ENCODE results near the gene APIP.
"Not testable (repeated sequence)": the region's sequence is repeated elsewhere in the genome, so short reads cannot be mapped to it uniquely, and the experiment has no call there.

Gene APIP

GRCh38 chr11:34924714-34925113 is 8.5 kb upstream of the APIP start:
- DNase-seq, result no peak

GRCh38 chr11:34921156-34921555 is 5.0 kb upstream of the APIP start:
- no peak for DNase-seq

GRCh38 chr11:34916843-34917770 is 928 bp upstream of the APIP start:
- no peak for DNase-seq

GRCh38 chr11:34915136-34916014 is 804 bp downstream of the APIP start:
- DNase-seq, result no peak

DNA sequence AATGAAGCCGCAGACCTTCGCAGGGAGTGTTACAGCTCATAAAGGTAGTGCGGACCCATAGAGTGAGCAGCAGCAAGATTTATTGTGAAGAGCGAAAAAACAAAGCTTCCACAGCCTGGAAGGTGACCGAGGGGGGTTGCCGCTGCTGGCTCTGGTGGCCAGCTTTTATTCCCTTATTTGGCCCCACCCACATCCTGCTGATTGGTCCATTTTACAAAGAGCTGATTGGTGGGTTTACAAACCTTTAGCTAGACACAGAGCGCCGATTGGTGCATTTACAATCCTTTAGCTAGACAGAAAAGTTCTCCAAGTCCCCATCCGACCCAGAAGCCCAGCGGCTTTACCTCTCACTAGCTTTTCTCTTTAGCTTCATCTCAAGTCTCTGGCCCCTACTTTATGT is 2.6 kb downstream of the APIP start:
- not testable (repeated sequence) for DNase-seq

DNA sequence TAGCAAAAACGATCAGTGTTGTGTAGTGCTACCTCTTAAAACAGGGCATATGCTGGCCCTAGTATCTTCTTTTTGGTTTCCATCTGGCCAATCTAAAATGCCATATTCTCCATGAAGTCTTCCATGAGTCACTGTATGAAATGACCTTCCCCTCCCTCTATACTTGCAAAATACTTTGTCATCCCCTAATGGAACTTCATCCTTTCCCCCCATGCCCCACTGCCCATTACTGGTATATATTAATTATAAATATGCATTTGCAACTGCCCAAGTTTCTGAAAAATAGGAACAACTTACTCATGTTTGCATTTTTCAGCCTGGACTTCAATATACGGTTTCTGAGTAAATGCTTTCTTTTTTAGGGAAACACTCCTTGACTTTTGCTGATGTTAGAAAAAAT is 4.5 kb downstream of the APIP start:
- no peak for DNase-seq

- no peak for DNase-seq
Measured at GRCh38 chr11:34910817-34911216, 5.4 kb downstream of the APIP start.

- no peak for DNase-seq
Measured at GRCh38 chr11:34909955-34910354, 6.2 kb downstream of the APIP start.

DNA sequence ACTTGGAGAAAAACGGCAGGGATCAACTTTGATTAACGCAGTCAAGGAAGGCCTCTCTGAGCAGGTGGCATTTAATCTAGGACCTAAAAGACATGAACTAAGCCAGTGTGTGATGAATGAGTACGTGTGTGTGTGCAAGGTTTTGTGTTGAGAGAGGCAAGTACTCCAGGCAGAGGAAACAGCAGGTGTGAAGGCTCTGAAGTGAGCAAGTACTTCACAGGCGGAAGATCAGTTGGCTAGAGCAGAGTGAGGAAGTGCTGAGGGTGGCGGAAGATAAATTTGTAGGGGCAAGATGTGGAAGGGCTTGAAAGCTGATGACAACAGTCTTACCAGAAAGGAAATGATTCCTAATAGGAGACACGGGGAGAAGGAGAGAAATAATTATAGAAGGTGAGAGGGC is 6.8 kb downstream of the APIP start:
- DNase-seq, result no peak

DNA sequence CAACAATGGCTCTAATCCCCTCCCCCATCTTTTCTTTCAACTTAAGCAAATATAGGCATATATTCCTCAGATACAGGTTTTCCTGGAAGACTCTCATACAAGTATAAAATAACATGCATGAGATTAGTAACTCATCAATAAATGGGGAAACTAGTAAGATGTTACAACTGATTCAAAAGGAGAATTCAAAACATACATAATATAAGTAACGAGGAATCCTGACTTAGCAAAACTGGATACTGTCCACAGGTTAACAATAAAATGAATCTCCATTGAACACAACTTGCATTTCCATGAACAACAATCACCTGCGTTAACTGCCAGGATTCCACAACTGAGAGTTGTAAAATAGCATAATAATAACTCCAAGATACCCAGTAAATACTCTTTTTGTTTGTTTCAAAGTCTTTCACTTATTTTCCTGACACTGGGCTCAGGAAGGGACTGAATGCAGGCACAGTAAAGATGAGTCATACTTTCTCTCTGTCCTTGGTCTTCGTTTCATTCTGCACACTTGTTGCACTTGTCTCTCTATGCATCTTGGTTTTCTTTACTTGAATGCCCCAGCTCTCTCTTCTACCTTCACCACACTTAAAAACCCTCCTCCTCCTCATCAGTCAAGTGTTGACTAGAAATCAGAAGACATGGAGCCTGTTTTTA is 8.1 kb downstream of the APIP start:
- DNase-seq, result no peak

GRCh38 chr11:34905666-34906065 is 10.5 kb downstream of the APIP start:
- DNase-seq, result no peak

GRCh38 chr11:34904421-34904955 is 11.7 kb downstream of the APIP start:
- no peak for DNase-seq

DNA sequence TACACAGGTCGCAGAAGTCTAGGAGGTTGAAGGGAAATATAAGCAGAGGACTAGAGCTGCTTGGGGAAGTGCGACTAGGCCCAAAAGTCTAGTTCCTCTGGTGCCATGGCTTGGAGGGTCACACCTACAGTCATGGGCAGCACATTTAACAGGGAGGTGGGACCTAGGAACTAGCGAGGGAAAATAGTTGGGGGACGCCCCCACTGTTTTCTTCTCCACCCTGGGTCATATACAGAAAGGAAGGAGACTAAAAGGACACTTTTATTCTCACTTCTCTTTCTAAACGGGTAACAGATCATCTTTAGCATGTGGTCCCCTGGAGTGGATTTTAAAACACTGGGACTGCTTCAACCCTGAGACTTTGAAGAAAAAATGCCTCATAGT is 16.6 kb downstream of the APIP start:
- no peak for DNase-seq

- no peak for DNase-seq
Measured at GRCh38 chr11:34898474-34898873, 17.7 kb downstream of the APIP start.

DNA sequence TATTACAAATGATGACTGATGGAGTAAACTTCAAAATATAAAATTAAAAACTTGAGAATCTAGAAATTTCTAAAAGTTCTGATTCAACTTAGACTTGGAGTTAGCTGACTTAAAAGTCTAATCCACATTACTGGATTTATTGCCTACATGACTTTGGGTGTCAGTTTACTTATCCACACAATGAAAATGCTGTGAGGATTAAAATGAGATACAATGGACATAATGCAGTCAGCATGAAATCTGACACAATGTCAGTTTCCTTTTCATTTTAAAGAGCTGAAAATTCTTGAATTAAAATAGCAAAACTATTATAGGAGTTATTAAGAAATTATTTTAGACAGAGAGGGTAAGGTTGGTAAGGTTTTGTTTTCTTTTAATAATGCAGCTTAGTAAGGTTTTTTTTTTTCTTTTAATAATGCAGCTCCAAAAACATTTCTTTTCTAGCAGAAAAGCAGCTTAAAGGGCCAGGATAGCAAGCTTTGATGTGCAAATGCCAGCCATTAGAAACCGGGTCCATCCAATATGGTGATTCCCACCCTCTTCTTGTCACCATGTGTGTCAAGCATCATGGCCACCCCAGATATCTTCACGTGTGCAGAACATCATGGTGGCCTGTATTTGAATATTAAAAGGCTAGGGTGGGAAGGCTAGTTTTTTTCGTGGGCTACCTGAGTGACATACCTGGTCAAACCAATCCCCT is 18.9 kb downstream of the APIP start:
- DNase-seq, result no peak

DNA sequence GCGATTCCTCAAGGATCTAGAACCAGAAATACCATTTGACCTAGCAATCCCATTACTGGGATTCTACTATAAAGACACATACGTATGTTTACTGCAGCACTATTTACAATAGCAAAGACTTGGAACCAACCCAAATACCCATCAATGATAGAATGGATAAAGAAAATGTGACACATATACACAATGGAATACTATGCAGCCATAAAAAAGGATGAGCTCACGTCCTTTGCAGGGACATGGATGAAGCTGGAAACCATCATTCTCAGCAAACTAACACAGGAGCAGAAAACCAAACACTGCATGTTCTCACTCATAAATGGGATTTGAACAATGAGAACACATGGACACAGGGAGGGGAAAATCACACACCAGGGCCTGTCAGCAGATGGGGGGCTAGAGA is 20.0 kb downstream of the APIP start:
- not testable (repeated sequence) for DNase-seq

DNA sequence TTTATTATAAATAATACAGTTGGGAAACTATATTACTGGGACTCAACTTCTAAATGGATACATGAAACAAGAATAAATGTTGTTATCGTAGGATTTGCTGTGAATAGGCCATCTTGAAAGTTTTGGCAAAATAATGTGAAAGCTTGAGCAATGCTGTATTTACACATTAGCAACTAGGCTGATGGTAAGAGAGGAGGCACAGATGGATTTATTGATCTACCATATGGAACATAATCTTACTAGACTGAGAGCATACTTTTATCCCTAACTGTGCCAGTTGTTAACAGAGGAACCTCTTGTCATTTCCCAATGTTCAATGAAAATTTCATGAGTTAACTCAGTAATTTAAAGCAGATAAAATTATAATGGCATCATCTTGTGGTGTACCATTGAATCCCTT is 22.8 kb downstream of the APIP start:
- DNase-seq, result no peak

DNA sequence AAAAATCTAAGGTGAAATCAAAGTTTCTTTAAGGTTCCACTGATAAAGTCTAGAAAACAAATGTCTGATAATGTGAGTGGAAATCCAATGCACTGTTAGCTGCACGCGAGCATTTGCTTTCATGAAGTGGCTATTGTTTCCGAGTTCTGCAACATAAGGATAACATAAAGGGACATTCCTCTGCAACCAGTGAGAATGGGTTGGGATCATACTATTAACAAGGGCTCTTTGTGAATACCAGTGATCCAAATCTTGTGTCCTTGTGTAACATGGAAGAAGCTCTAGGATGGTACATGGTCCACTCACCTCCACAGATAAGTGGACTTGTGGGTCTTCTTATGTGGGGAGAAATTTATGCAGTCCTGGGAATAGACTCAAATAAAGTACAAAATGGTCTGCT is 24.6 kb downstream of the APIP start:
- DNase-seq, result no peak

DNA sequence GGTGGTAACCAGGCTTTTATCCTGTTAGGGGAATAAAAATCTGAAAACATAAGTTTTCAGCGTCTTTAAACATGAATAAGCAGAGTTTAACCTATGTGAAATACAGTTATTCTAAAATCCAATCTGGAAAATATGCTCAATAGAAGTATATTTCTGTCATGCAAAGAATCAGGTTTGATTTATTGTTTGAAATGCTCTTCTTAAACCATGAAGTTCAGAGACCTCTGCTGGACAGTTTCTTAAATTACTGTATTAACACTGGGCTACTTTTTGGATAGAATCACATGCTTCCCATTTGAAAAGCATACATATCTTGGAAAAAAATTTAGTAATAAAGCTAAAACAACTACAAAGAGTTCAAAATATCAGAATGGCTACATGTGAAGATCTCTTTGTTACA is 25.4 kb downstream of the APIP start:
- no peak for DNase-seq

- DNase-seq, result no peak
Measured at GRCh38 chr11:34890089-34890488, 26.1 kb downstream of the APIP start.

GRCh38 chr11:34887260-34887659 is 28.9 kb downstream of the APIP start:
- DNase-seq, result no peak

DNA sequence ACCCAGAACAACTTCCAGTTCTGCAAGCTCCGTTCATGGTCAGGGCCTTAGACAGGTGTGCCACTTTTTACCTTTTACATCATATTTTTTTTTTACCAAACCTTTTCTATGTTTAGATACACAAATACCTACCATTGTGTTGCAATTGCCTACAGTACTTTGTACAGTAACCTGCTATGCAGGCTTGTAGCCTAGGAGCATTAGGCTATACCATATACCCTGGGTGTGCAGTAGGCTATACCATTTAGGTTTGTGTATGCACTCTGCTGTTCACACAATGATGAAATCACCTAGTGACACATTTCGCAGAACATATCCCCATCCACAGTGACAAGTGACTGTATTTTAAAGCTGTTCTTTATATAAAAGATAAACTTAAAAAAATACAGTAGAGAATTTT is 29.6 kb downstream of the APIP start:
- DNase-seq, result no peak

GRCh38 chr11:34881900-34882299 is 34.3 kb downstream of the APIP start:
- DNase-seq, result no peak
